HG03521 (cell line): ENCODE measurements around the gene PALM3.
"Not testable (repeated sequence)": the region's sequence is repeated elsewhere in the genome, so short reads cannot be mapped to it uniquely, and the experiment has no call there.

ENCODE experiments used
- ATAC-seq: cut with Tn5 transposase; IDR thresholded peaks from one replicate; pipeline ENCODE4 v1.9.1; 2021; ENCODE audit warnings: mild to moderate bottlenecking, moderate library complexity; ENCODE audit not compliant: unreplicated experiment

The PALM3 gene

GRCh38 chr19:14035159-14035558 is 26.7 kb downstream of the PALM3 start:
- ATAC-seq: not testable (repeated sequence)

DNA sequence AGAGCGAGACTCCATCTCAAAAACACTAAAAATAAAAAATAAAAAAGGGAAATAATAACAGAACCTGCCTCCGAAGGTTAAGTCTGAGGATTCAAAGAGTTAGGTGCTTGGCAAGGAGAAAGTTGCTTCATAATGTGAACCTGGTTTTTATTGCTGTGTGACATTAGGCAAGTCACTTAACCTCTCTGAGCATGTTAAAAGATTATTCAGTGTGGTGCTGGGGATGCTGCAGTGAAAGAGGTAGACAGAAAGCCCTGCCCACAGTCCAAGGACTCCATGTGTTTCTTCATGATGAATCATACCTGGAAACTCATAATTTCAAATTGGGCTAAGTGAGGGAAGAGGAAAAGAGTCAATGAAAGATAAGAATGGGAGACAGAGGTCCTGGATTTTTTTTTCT is 27.9 kb downstream of the PALM3 start:
- ATAC-seq: no peak

- ATAC-seq: peak; percentile 39
Measured at GRCh38 chr19:14031719-14032480, 30.0 kb downstream of the PALM3 start, which contains the start of gene IL27RA. IL27RA (plus strand) TSS chr19:14031762; CDS start chr19:14031873, 111 bp downstream.

GRCh38 chr19:14030997-14031718 is 30.7 kb downstream of the PALM3 start:
- peak; percentile 46 for ATAC-seq

- ATAC-seq: no peak
Measured at GRCh38 chr19:14028901-14029300, 33.0 kb downstream of the PALM3 start.

- no peak for ATAC-seq
Measured at GRCh38 chr19:14027856-14028450, 33.9 kb downstream of the PALM3 start, which contains the start of gene RLN3. RLN3 (plus strand) TSS chr19:14028148; CDS start chr19:14028205, 57 bp downstream.

- ATAC-seq: not testable (repeated sequence)
Measured at GRCh38 chr19:14026652-14027192, 35.2 kb downstream of the PALM3 start.

- ATAC-seq: no peak
Measured at GRCh38 chr19:14023404-14024235, 38.3 kb downstream of the PALM3 start.

DNA sequence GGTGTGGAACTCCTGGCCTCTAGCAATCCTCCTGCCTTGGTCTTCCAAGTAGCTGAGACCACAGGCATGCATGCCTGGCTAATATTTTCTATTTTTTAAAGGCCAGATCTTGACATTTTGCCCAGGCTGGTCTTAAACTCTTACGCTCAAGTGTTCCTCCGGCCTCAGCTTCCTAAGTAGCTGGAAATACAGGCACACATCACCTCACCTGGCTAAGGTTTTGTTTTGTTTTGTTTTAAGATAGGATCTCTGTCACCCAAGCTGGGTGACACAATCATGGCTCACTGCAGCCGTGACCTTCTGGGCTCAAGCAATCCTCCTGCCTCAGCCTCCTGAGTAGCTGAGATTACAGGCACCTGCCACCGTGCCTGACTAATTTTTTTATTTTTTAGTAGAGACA is 39.4 kb downstream of the PALM3 start:
- ATAC-seq: no peak

- no peak for ATAC-seq
Measured at GRCh38 chr19:14021474-14021873, 40.4 kb downstream of the PALM3 start.

DNA sequence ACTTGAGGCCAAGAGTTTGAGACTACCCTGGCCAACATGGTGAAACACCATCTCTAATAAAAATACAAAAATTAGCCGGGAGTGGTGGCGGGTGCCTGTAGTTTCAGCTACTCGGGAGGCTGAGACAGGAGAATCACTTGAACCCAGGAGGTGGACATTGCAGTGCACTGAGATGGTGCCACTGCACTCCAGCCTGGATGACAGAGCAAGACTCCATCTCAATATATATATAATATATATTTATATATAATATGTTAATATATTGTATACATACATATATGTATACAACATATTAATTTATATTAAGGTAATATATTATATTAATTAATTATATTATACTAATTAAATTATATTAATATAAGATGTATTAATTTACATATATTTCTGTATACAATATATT is 42.1 kb downstream of the PALM3 start:
- ATAC-seq: not testable (repeated sequence)

DNA sequence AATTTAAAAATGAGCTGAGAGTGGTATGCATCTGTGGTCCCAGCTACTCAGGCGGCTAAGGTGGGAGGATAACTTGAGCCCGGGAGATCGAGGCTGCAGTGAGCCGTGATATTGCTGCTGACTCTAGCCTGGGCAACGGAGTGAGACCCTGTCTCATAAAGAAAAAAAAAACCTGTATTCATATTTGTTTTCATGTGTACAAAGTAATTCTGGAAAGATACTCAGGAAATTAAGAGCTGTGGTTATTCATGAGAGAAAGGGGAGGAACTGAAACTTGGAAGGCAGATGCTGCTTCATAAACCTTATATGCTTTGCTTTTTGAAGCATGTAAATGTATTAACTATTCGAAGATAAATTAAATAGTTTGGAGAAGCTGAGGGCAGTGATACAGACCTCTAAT is 42.8 kb downstream of the PALM3 start:
- no peak for ATAC-seq

GRCh38 chr19:14015524-14016035 is 46.3 kb downstream of the PALM3 start:
- ATAC-seq: peak; percentile 76

- ATAC-seq: no peak
Measured at GRCh38 chr19:14012378-14012915, 49.4 kb downstream of the PALM3 start.

DNA sequence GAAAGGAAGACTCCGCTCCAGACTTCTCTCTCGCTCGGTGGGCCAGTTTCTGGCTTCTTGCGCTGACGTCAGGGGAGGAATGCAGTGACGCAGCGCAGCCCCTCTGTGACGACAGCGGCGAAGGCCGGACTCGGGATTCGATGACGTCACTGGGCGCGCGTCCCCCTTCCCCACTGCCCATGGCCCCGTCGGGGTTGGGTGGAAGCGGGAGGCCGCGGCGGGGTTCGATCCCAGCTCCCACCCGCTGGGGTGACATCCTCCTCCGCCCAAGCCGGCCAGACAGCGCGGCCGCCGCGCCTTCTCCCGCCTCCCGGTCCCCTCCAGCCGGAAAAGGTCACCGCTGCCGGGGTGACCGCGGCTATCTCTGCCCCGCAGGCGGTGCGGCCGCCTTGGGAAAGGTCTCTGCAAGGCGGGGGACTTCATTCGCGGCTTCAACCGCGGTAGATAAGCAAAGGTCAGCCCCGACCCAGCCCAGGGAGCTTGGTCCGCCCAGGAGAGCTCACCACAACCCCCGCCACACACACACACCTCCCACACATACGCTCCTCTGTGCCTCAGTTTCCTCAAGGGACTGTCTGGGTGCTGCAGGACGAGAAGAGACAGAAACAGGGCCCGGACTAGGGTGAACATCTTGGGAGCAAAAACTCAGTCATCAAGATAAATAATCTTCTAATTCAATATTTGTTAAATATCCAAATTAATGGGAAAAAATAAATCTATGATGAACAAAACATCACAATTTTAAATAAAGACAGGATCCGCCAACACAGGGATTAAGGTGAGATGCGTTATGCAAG is 54.9 kb downstream of the PALM3 start:
- ATAC-seq: peak; percentile 20

DNA sequence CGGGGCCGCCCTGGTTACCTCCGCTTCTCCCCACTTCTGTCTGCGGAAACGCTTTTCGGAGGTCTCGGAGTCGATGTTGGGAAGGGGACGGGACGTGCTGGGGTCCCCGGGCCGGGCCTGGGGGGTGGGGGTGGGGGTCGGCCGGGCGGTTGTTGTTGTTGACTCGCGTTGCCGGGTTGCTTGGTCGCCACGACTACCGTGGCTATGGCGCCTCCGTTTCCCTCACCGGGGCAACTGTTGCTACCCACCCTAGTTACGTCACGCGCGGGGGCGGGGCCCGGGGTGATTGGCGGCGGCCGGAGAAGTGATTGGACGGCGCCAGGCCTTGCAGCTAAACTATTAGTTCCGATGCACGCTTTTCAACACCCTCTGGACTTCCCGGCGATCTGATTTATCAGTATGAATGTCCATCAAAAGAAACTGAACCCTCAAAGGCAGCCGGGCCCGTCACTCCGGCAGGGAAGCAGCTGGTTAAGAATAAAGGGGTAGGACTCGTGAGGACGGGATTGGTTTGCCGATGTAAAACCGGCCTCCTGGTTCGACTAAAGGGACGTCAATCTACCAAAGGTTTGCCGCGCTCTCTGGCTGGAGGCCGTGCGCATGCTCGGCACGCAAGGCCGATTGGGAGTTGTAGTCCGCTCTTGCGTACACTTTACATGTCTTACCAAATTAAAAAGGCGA is 55.7 kb downstream of the PALM3 start, which contains the start of gene RFX1:
TSS of gene RFX1 (minus strand) at position 236 of the 681 bp plus-strand sequence. CDS start 12,477 bp downstream, outside the sequence.
- peak; percentile 69 for ATAC-seq

DNA sequence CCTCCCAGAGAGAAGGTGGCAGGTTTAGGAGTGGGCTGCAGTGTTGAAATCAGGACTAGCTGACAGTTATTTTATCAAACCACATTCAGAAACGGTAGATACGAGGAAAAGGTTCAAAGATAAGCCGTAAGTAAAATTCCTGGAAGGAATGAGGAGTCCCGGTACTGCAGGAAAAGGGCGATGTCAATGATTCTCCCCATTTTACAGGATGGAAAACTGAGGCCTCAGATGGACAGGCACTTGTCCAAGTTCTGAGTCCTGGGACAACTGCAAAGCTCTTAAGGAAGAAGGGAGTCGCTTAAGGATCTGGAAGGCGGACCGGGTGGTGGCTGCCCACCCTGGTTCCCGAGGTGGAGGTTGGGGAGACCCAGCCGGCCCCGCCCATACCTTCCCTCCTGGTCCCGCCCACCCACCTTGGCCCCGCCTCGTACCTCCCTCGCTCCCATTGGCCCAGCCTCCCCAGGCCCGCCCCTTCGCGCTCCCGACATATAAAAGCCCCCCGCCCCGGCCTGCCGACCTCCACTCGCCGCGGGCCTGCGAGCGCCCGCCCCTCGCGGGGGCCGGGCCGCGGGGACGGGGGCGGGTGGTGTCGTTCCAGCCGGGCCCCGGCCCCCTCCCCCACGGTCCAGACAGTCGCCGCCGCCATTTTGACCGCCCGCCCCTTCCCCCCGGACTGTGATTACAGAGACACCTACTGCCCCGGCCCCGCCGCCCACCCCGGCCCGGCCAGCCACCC is 56.4 kb downstream of the PALM3 start:
- ATAC-seq: peak; percentile 46
